Panc1 (cell line): Measurements from ENCODE around the gene MED23. TPM values are rescaled to one million over a fixed set of nuclear protein-coding genes. Genes with fewer than 3 reads are reported as not detected.

Source experiments
- ATAC-seq: fragments of 200-7000 bp; cut with Tn5 transposase; 2 replicates; pipeline ENCODE4 v1.9.1; 2020; ENCODE audit warnings: mild to moderate bottlenecking, moderate library complexity
- BruUV-seq: library from RNA; stranded (reverse); fragments of 400-500 nt; replicated peaks from 2 replicates; lab custom pipeline; 2021; lab: Mats Ljungman, UMichigan
- CTCF ChIA-PET: fragments of 300-600 bp; sonication (Branson Sonifier 250); formaldehyde crosslinking; loops from one replicate; lab custom pipeline; 2022; ENCODE audit warnings: antibody characterized with exemption; lab: Charles Lee
- POLR2A ChIA-PET: fragments of 300-600 bp; sonication (Branson Sonifier 250); formaldehyde crosslinking; loops from one replicate; lab custom pipeline; 2022; ENCODE audit warnings: antibody characterized with exemption; lab: Charles Lee
- DNase-seq: peaks from one replicate; pipeline ENCODE4 v3.0.0-alpha.2; 2010; ENCODE audit warnings: low read depth, low spot score
- H3K27ac ChIP-seq: 2 replicates; pipeline ENCODE4 v1.5.1; 2011; ENCODE audit warnings: mild to moderate bottlenecking, low read length, inconsistent platforms
- H3K27me3 ChIP-seq: fragments of 200-500 bp; sonication (Bioruptor generic); 2 replicates; pipeline ENCODE4 v1.6.0; 2014; ENCODE audit warnings: low read length, inconsistent platforms; ENCODE audit not compliant: control insufficient read depth, insufficient read depth
- H3K36me3 ChIP-seq: fragments of 200-500 bp; sonication (Bioruptor generic); 2 replicates; pipeline ENCODE4 v1.5.1; 2014; ENCODE audit warnings: inconsistent platforms, mild to moderate bottlenecking, low read length, moderate library complexity; ENCODE audit not compliant: control insufficient read depth, insufficient read depth
- H3K4me1 ChIP-seq: 2 replicates; pipeline ENCODE4 v1.5.1; 2011; ENCODE audit warnings: inconsistent platforms, mild to moderate bottlenecking, low read length, moderate library complexity; ENCODE audit not compliant: control insufficient read depth, insufficient read depth
- H3K4me3 ChIP-seq, 2 experiments: 2 replicates each; pipeline ENCODE4 v1.5.1; 2011 to 2012; ENCODE audit warnings: low read depth in 2 of 2, low read length in 2 of 2, mild to moderate bottlenecking in 2 of 2, inconsistent platforms in 1 of 2, moderate library complexity in 1 of 2
- H3K9me3 ChIP-seq: fragments of 200-500 bp; sonication (Bioruptor generic); 2 replicates; pipeline ENCODE4 v1.5.1; 2014; ENCODE audit warnings: low read depth, mild to moderate bottlenecking, inconsistent platforms, low read length, moderate library complexity; ENCODE audit not compliant: control insufficient read depth, insufficient read depth
- POLR2AphosphoS5 ChIP-seq: IDR thresholded peaks from 2 replicates; pipeline ENCODE4 v1.6.1; 2012; ENCODE audit warnings: mild to moderate bottlenecking, low read depth, low read length, moderate library complexity
- SIN3A ChIP-seq: IDR thresholded peaks from 2 replicates; pipeline ENCODE4 v1.6.1; 2012; ENCODE audit warnings: low read depth, mild to moderate bottlenecking, low read length, moderate library complexity, borderline replicate concordance; ENCODE audit not compliant: insufficient read depth
- TCF7L2 ChIP-seq: IDR thresholded peaks from 2 replicates; pipeline ENCODE4 v1.6.1; 2011; ENCODE audit warnings: mild to moderate bottlenecking, low read depth, low read length, inconsistent platforms
- in situ Hi-C: cut with HindIII; loops from 2 replicates; pipeline ENCODE4 v1.10.0; 2016; ENCODE audit warnings: low sequenced_read_pairs, low pct_unique_long_range_greater_than_20kb
- intact Hi-C: fragments of 100-400 bp; cut with micrococcal nuclease; formaldehyde crosslinking; loops from one replicate; pipeline ENCODE4 v1.10.0; 2022; ENCODE audit not compliant: unreplicated experiment
- total RNA-seq: library from RNA; stranded (reverse); gene quantifications from one replicate; pipeline ENCODE4 v1.2.1, GENCODE V29; 2021; ENCODE audit not compliant: unreplicated experiment
- TF ChIP-seq, protein P1 (sequence below), 2 experiments: IDR thresholded peaks; 2 replicates each; pipeline ENCODE4 v1.6.1; 2011 to 2012; ENCODE audit warnings: low read depth in 2 of 2, control low read depth in 1 of 2, low read length in 1 of 2, mild to moderate bottlenecking in 1 of 2, moderate library complexity in 1 of 2; ENCODE audit not compliant: insufficient read depth in 1 of 2
- TF ChIP-seq, protein P2 (sequence below): fragments of 450-650 bp; IDR thresholded peaks from 2 replicates; pipeline ENCODE4 v1.5.1; 2017; ENCODE audit warnings: mild to moderate bottlenecking

MED23 gene
- total RNA-seq, 1 experiment from 2014 or later, result 18.3 TPM

DNA sequence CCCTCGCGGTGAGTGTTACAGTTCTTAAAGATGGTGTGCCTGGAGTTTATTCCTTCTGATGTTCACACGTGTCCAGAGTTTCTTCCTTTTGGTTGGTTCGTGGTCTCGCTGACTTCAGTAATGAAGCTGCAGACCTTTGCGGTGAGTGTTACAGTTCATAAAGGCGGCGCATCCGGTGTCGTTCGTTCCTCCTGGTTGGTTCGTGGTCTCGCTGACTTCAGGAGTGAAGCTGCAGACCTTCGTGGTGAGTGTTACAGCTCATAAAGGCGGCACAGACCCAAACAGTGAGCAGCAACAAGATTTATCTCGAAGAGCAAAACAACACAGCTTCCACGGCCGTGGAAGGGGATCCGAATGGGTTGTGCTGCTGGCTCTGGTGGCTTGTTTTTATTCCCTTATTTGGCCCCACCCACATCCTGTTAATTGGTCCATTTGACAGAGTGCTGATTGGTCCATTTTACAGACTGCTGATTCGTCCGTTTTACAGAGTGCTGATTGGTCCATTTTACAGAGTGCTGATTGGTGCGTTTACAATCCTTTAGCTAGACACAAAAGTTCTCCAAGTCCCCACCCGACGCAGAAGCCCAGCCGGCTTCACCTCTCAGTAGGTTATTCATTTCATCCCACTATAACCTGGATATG is 103.2 kb downstream of the MED23 start:
- Histone ChIP-seq H3K4me1 (no peaks in the 10 kb centered on the region), H3K36me3 (no peaks in the 10 kb centered on the region), H3K27ac (no peak overlapping the region), H3K27me3 (no peaks in the 10 kb centered on the region), H3K4me3 (no peak overlapping the region), H3K9me3 (no peaks in the 10 kb centered on the region)
- in situ Hi-C loops (no loop called here), intact Hi-C loops (loop anchor here (5.0 kb wide), 1 partner anchor 1508 kb away; the partner anchor contains the start of gene L3MBTL3)
- ChIA-PET POLR2A (no interaction called here), CTCF (interaction anchor here (1.1 kb wide), 1 partner anchor 10 kb away, joined by 3 read pairs; no protein-coding TSS in a partner anchor)
- ATAC-seq, result no peak
- TF ChIP-seq TCF7L2, result no peak
- no peak for TF ChIP-seq POLR2AphosphoS5
- TF ChIP-seq, protein P1, sequence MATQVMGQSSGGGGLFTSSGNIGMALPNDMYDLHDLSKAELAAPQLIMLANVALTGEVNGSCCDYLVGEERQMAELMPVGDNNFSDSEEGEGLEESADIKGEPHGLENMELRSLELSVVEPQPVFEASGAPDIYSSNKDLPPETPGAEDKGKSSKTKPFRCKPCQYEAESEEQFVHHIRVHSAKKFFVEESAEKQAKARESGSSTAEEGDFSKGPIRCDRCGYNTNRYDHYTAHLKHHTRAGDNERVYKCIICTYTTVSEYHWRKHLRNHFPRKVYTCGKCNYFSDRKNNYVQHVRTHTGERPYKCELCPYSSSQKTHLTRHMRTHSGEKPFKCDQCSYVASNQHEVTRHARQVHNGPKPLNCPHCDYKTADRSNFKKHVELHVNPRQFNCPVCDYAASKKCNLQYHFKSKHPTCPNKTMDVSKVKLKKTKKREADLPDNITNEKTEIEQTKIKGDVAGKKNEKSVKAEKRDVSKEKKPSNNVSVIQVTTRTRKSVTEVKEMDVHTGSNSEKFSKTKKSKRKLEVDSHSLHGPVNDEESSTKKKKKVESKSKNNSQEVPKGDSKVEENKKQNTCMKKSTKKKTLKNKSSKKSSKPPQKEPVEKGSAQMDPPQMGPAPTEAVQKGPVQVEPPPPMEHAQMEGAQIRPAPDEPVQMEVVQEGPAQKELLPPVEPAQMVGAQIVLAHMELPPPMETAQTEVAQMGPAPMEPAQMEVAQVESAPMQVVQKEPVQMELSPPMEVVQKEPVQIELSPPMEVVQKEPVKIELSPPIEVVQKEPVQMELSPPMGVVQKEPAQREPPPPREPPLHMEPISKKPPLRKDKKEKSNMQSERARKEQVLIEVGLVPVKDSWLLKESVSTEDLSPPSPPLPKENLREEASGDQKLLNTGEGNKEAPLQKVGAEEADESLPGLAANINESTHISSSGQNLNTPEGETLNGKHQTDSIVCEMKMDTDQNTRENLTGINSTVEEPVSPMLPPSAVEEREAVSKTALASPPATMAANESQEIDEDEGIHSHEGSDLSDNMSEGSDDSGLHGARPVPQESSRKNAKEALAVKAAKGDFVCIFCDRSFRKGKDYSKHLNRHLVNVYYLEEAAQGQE (IDR thresholded peaks at IDR 0.05; ENCODE audit: insufficient read depth in 1 of 2, low read depth in 2 of 2, low read length in 1 of 2), result no peak
- TF ChIP-seq SIN3A, result no peak
- TF ChIP-seq, protein P2, sequence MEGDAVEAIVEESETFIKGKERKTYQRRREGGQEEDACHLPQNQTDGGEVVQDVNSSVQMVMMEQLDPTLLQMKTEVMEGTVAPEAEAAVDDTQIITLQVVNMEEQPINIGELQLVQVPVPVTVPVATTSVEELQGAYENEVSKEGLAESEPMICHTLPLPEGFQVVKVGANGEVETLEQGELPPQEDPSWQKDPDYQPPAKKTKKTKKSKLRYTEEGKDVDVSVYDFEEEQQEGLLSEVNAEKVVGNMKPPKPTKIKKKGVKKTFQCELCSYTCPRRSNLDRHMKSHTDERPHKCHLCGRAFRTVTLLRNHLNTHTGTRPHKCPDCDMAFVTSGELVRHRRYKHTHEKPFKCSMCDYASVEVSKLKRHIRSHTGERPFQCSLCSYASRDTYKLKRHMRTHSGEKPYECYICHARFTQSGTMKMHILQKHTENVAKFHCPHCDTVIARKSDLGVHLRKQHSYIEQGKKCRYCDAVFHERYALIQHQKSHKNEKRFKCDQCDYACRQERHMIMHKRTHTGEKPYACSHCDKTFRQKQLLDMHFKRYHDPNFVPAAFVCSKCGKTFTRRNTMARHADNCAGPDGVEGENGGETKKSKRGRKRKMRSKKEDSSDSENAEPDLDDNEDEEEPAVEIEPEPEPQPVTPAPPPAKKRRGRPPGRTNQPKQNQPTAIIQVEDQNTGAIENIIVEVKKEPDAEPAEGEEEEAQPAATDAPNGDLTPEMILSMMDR, result no peak
- DNase-seq, result no peak
- no TSS peak for BruUV-seq

DNA sequence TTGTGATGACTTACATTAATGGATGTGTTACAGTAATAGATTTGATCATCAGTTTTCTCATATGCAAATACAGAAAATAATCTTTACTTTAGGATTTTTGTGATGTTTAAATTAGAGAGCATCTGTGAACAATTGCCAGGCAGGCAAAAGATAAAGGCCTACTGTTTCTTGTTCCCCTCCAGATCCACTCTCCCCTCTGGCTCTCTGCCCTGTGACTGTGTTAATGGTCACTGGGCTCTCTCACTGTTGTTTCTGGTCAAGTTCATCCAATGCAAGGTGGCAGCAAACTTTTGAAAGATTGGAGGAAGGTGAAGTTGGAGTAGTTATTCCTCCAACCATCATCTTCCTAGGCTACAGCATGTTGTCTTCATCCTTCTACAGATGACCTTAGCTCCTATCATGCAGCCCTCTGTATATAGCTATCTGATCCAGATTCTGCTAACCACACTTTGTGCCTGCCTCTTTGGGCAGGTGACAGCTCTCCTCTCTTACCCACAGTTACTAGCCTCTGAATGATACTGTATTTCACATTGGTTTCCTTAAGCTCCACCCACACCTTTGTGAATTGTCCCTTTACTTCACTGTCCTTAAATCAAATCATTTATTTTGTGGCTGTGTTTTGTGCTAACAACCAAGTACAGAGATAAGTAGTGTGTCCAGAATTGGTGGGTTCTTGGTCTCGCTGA is 103.9 kb downstream of the MED23 start:
- intact Hi-C loops, result loop anchor here (5.0 kb wide), 1 partner anchor 1507 kb away; the partner anchor contains the start of gene L3MBTL3
- CTCF ChIA-PET, result interaction anchor here (1.1 kb wide), 1 partner anchor 10 kb away, joined by 3 read pairs; no protein-coding TSS in a partner anchor
- no TSS peak for BruUV-seq
- in situ Hi-C loops, result no loop called here
- TF ChIP-seq SIN3A, result no peak
- TF ChIP-seq, protein P1 (IDR thresholded peaks at IDR 0.05; ENCODE audit: insufficient read depth in 1 of 2, low read depth in 2 of 2, low read length in 1 of 2), result no peak
- no peak for TF ChIP-seq TCF7L2
- no peak for TF ChIP-seq POLR2AphosphoS5
- TF ChIP-seq, protein P2, result no peak
- DNase-seq (no peak), ATAC-seq (no peak)
- Histone ChIP-seq H3K4me3 (no peak overlapping the region), H3K27me3 (no peaks in the 10 kb centered on the region), H3K4me1 (no peaks in the 10 kb centered on the region), H3K36me3 (no peaks in the 10 kb centered on the region), H3K9me3 (no peaks in the 10 kb centered on the region), H3K27ac (no peak overlapping the region)
- POLR2A ChIA-PET, result no interaction called here
